AG09319 (cell line): ENCODE measurements around the gene ENTPD2.

Experiments
- DNase-seq: peaks from one replicate; pipeline ENCODE4 v3.0.0-alpha.2; 2010; ENCODE audit warnings: low read depth; ENCODE audit errors: extremely low read depth
- CTCF ChIP-seq: IDR thresholded peaks from 2 replicates; pipeline ENCODE4 v1.5.1; 2011; ENCODE audit warnings: low read depth, mild to moderate bottlenecking, inconsistent platforms, low read length, moderate library complexity

Gene ENTPD2

GRCh38 chr9:137052293-137052692, 1.6 kb downstream of the ENTPD2 start:
- DNase-seq = no peak
- no peak for TF ChIP-seq CTCF

- no peak for DNase-seq
- TF ChIP-seq CTCF = no peak
Observed at GRCh38 chr9:137051145-137051724, 2.6 kb downstream of the ENTPD2 start.

GRCh38 chr9:137050570-137050969, 3.3 kb downstream of the ENTPD2 start:
- DNase-seq = no peak
- no peak for TF ChIP-seq CTCF

- DNase-seq = no peak
- peak; percentile 47 for TF ChIP-seq CTCF
Observed at GRCh38 chr9:137049544-137050449, 4.1 kb downstream of the ENTPD2 start.

- TF ChIP-seq CTCF = no peak
- no peak for DNase-seq
Observed at GRCh38 chr9:137048655-137049543, 5.0 kb downstream of the ENTPD2 start.

GRCh38 chr9:137046088-137046787, 7.6 kb downstream of the ENTPD2 start, which contains the start of gene NPDC1:
Gene NPDC1 (minus strand): TSS chr9:137046177. CDS start chr9:137045989, 188 bp downstream.
- TF ChIP-seq CTCF = peak; percentile 92
- no peak for DNase-seq
